Fibroblast of lung (primary cell): ENCODE data around the gene PKNOX2. TPM values are rescaled to one million over a fixed set of nuclear protein-coding genes. Genes with fewer than 3 reads are reported as not detected.

Source experiments
- DNase-seq, 2 donors: peaks; one replicate each; pipeline versions ENCODE4 v3.0.0 to v3.0.0-alpha.2; 2010; ENCODE audit warnings: low read depth in 2 of 2
- H2AFZ ChIP-seq: 2 replicates; pipeline ENCODE4 v1.5.1; 2012; ENCODE audit warnings: low read length, control low read depth, inconsistent platforms
- H3K27ac ChIP-seq: 2 replicates; pipeline ENCODE4 v1.5.1; 2011; ENCODE audit warnings: low read length, control low read depth; ENCODE audit not compliant: insufficient read depth
- H3K27me3 ChIP-seq: 2 replicates; pipeline ENCODE4 v1.5.1; 2011; ENCODE audit warnings: mild to moderate bottlenecking, low read length; ENCODE audit not compliant: control insufficient read depth, insufficient read depth
- H3K36me3 ChIP-seq: 2 replicates; pipeline ENCODE4 v1.5.1; 2011; ENCODE audit warnings: low read length; ENCODE audit not compliant: control insufficient read depth, insufficient read depth
- H3K4me1 ChIP-seq: 2 replicates; pipeline ENCODE4 v1.5.1; 2011; ENCODE audit warnings: low read length; ENCODE audit not compliant: control insufficient read depth, insufficient read depth; ENCODE audit errors: extremely low read depth
- H3K4me2 ChIP-seq: 2 replicates; pipeline ENCODE4 v1.5.1; 2011; ENCODE audit warnings: low read length, control low read depth; ENCODE audit not compliant: insufficient read depth; ENCODE audit errors: extremely low read depth
- H3K4me3 ChIP-seq, 4 experiments: fragments of 200-600 bp in 1 of 4; sonication (generic) in 1 of 4; replicated peaks in 1 of 4; 2 replicates each; pipeline ENCODE4 v1.5.1; 2011 to 2016; ENCODE audit warnings: low read length in 4 of 4, low read depth in 3 of 4, mild to moderate bottlenecking in 3 of 4, control low read depth in 2 of 4, inconsistent platforms in 1 of 4, mixed read lengths in 1 of 4; ENCODE audit not compliant: insufficient read depth in 1 of 4; ENCODE audit errors: control extremely low read depth in 1 of 4
- H3K79me2 ChIP-seq: 2 replicates; pipeline ENCODE4 v1.5.1; 2012; ENCODE audit warnings: mild to moderate bottlenecking, low read length, inconsistent platforms; ENCODE audit not compliant: control insufficient read depth, insufficient read depth
- H3K9ac ChIP-seq: 2 replicates; pipeline ENCODE4 v1.5.1; 2011; ENCODE audit warnings: mild to moderate bottlenecking, low read length, control low read depth; ENCODE audit not compliant: insufficient read depth
- H3K9me3 ChIP-seq: 2 replicates; pipeline ENCODE4 v1.5.1; 2012; ENCODE audit warnings: low read depth, low read length; ENCODE audit not compliant: control insufficient read depth, insufficient read depth
- H4K20me1 ChIP-seq: 2 replicates; pipeline ENCODE4 v1.5.1; 2011; ENCODE audit warnings: low read length; ENCODE audit not compliant: control insufficient read depth, insufficient read depth; ENCODE audit errors: extremely low read depth
- EZH2 ChIP-seq: IDR thresholded peaks from 2 replicates; pipeline ENCODE4 v1.5.1; 2012; ENCODE audit warnings: low read length, control low read depth, mild to moderate bottlenecking; ENCODE audit errors: missing control alignments
- polyA plus RNA-seq, 2 donors: library from polyadenylated mRNA; depleted of rRNA in 1 of 2; stranded (reverse) in 1 of 2; unstranded in 1 of 2; fragments of >200 nt; gene quantifications; 2 replicates each; pipeline ENCODE4 v1.2.1, GENCODE V29; 2011 to 2012; ENCODE audit warnings: missing spikeins in 1 of 2
- total RNA-seq: library from RNA; depleted of rRNA; stranded (reverse); fragments of >200 nt; gene quantifications from 2 replicates; pipeline ENCODE4 v1.2.1, GENCODE V29; 2014
- TF ChIP-seq, protein P1 (sequence below), 2 donors: IDR thresholded peaks in 1 of 2; conservative IDR thresholded peaks in 1 of 2; 1 replicate in 1 of 2; 2 replicates in 1 of 2; pipeline ENCODE4 v1.5.1; 2011 to 2012; ENCODE audit warnings: low read length in 2 of 2, control low read depth in 1 of 2, inconsistent platforms in 1 of 2, low read depth in 1 of 2, mild to moderate bottlenecking in 1 of 2

The PKNOX2 gene
- total and polyA plus RNA-seq, 2 donors (not counting 1 experiment from before 2014, with no cell fraction given): 0.33 to 2.2 TPM

DNA sequence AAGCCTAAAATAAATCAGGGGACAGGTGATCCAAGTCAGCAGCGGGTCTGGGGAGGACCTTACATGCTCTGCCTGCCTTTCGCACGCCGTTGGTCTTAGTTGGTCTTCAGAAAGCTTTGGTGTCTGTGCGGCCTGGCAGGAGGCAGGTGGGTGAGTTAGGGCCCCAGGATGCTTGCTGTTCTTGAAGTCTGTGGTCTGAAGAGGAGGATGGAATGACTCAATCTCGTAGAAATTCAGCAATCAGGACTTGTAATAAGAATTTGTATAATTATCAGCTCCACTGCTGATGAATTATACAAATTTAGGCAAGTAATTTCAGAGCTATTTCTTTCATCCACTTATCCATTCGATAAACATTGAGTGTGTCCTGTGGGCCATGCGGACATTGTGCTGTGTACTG is 193.0 kb downstream of the PKNOX2 start:
- TF ChIP-seq, protein P1, sequence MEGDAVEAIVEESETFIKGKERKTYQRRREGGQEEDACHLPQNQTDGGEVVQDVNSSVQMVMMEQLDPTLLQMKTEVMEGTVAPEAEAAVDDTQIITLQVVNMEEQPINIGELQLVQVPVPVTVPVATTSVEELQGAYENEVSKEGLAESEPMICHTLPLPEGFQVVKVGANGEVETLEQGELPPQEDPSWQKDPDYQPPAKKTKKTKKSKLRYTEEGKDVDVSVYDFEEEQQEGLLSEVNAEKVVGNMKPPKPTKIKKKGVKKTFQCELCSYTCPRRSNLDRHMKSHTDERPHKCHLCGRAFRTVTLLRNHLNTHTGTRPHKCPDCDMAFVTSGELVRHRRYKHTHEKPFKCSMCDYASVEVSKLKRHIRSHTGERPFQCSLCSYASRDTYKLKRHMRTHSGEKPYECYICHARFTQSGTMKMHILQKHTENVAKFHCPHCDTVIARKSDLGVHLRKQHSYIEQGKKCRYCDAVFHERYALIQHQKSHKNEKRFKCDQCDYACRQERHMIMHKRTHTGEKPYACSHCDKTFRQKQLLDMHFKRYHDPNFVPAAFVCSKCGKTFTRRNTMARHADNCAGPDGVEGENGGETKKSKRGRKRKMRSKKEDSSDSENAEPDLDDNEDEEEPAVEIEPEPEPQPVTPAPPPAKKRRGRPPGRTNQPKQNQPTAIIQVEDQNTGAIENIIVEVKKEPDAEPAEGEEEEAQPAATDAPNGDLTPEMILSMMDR (conservative IDR thresholded peaks at IDR 0.05 in 1 of 2, IDR thresholded peaks at IDR 0.05 in 1 of 2; ENCODE audit: low read depth in 1 of 2, low read length in 2 of 2): no peak
- no peak for TF ChIP-seq EZH2
- H2AFZ ChIP-seq: no peak overlapping the region
- H3K27me3 ChIP-seq: no peaks in the 10 kb centered on the region
- no peaks in the 10 kb centered on the region for H3K79me2 ChIP-seq
- DNase-seq: peak in 1 of 2 donors; percentile 57
- H4K20me1 ChIP-seq: no peaks in the 10 kb centered on the region
- H3K27ac ChIP-seq: no peak overlapping the region
- H3K9ac ChIP-seq: no peak overlapping the region
- H3K36me3 ChIP-seq: no peaks in the 10 kb centered on the region
- H3K4me2 ChIP-seq: no peak overlapping the region
- no peaks in the 10 kb centered on the region for H3K9me3 ChIP-seq
- peaks cover 3% of the 10 kb centered on the region for H3K4me1 ChIP-seq
- no peak overlapping the region for H3K4me3 ChIP-seq

DNA sequence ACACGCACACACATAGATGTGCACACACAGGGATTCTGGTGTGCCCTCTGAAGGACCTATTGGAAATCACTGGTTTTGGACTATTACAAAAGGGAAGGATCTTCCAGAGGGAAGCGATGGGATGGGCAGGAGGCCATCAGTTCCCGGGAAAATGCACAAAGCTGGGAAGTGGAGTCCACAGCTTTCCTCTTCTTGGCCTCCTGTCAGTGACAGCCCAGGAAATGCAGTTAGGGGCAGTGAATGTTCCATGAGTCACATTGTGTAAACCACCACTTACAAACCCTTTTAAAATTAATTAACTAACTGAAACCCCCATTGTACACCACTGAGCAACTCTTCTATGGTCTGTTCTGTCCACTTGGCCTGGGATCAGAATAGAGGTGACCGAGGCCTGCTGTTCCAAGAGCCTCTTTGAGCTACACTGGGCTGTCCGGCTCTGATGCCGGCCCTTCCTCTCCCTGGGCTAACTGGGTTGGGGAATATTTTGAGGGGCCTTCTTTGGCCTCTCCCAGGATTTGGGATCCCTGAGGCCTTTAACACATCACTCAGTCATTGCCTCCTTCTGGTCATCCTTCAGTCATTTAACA is 193.8 kb downstream of the PKNOX2 start:
- Histone ChIP-seq H2AFZ (no peak overlapping the region), H3K9me3 (no peaks in the 10 kb centered on the region), H3K27ac (no peak overlapping the region), H3K27me3 (no peaks in the 10 kb centered on the region), H3K79me2 (no peaks in the 10 kb centered on the region), H3K4me3 (no peak overlapping the region), H3K36me3 (no peaks in the 10 kb centered on the region), H4K20me1 (no peaks in the 10 kb centered on the region), H3K9ac (no peak overlapping the region), H3K4me1 (peaks cover 3% of the 10 kb centered on the region), H3K4me2 (no peak overlapping the region)
- TF ChIP-seq, protein P1 (conservative IDR thresholded peaks at IDR 0.05 in 1 of 2, IDR thresholded peaks at IDR 0.05 in 1 of 2; ENCODE audit: low read depth in 1 of 2, low read length in 2 of 2): no peak
- no peak for TF ChIP-seq EZH2
- peak; percentile 57 to 70 for DNase-seq

DNA sequence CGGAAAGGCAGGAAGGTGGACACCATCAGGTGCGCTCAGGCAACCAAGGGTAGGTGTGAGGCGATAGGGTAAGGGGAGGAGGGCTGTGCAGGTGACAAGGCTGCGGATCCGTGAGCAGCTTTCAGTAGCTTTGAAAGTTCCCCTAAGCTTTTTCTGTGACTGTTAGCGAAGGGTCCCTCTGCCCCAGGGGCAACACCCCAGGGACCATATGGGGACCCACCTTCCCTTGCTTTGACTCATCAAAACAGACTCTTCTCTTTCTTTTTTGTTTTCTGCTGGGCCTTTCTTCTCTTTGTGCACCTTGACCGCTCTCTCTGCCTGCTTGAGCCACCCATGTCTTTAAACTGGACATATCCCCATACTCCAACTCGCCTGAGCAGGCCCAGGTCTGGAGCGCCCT is 194.6 kb downstream of the PKNOX2 start:
- TF ChIP-seq, protein P1 (conservative IDR thresholded peaks at IDR 0.05 in 1 of 2, IDR thresholded peaks at IDR 0.05 in 1 of 2; ENCODE audit: low read depth in 1 of 2, low read length in 2 of 2): no peak
- TF ChIP-seq EZH2: no peak
- Histone ChIP-seq H4K20me1 (no peaks in the 10 kb centered on the region), H3K9me3 (no peaks in the 10 kb centered on the region), H3K4me2 (no peak overlapping the region), H3K79me2 (no peaks in the 10 kb centered on the region), H3K9ac (no peak overlapping the region), H3K4me1 (peaks cover 3% of the 10 kb centered on the region), H3K27ac (no peak overlapping the region), H3K4me3 (no peak overlapping the region), H3K27me3 (no peaks in the 10 kb centered on the region), H2AFZ (no peak overlapping the region), H3K36me3 (no peaks in the 10 kb centered on the region)
- DNase-seq: no peak
